GM18499 (cell line): ENCODE measurements around the gene ME1.
"Not testable (repeated sequence)": the region's sequence is repeated elsewhere in the genome, so short reads cannot be mapped to it uniquely, and the experiment has no call there.

Experiments
- ATAC-seq: cut with Tn5 transposase; IDR thresholded peaks from one replicate; pipeline ENCODE4 v1.9.1; 2021; ENCODE audit warnings: moderate number of reproducible peaks; ENCODE audit not compliant: insufficient read depth, unreplicated experiment

ME1 gene

DNA sequence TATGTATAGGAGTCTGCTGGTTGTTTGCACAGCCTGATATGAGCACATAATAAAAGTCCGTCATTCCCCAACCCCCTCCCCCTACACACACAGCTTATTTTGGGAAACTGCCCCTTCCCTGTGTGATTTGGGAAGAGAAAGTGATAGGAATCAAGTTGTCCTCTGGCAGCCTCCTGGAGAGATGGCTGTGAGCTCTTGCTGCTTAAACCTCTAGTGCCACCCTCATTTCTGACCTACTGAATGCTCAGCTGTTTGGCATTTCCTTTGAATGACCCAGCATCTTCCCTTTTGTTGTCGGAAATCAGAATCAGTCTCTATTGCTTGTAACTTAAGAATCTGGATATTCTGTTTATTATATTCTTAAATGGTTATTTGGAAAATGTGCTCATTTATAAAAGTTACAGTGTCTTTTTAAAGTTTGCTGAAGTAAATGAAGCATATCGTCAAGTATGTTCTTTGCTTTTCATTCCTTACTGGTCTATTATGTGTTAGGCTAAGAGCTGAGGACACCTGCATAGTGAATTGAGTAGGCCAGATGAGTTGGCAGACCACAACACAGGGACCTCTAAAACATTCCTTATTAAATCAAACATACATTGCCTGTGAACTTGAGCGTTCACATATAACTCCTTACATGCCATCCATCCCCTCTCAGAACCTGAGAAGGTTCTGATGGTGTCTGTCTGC, 232.2 kb downstream of the ME1 start:
- no peak for ATAC-seq

DNA sequence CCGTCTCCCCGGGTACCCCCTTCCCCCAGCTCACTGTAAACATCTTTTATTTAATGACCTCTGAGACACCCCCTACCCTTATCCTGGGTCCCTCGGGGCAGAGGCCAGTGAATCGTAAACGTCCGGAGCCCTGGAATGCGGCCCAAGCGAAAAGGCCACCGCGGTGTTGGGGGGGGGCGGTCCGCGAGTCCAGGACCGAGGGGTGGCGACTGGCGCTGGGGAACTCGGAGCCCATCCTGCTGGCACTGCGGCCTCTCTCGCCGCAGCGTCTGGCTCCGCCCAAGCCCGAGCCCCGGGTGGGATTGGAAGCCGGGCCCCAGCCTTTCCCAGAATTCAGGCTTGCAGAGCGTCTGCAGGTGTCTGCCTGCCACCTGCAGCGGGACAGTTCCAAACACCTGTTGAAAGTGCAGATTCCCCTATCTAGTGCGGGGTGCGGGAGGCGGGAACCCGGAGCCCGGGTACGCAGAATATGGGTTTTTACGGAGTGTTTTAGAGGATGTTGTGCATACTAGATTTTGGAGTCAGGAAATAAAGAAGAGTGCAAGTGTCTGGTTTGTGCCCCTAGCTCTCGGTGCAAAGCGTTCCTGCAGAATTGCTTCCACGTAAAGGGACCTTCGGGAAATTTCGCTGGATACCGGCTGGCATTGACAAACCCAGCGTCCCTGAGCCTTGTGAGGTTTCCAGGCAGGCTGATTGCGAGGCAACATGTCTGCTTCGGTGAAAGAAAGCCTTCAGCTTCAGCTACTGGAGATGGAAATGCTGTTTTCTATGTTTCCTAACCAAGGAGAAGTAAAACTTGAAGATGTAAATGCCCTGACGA, 236.9 kb downstream of the ME1 start:
- ATAC-seq, result no peak

DNA sequence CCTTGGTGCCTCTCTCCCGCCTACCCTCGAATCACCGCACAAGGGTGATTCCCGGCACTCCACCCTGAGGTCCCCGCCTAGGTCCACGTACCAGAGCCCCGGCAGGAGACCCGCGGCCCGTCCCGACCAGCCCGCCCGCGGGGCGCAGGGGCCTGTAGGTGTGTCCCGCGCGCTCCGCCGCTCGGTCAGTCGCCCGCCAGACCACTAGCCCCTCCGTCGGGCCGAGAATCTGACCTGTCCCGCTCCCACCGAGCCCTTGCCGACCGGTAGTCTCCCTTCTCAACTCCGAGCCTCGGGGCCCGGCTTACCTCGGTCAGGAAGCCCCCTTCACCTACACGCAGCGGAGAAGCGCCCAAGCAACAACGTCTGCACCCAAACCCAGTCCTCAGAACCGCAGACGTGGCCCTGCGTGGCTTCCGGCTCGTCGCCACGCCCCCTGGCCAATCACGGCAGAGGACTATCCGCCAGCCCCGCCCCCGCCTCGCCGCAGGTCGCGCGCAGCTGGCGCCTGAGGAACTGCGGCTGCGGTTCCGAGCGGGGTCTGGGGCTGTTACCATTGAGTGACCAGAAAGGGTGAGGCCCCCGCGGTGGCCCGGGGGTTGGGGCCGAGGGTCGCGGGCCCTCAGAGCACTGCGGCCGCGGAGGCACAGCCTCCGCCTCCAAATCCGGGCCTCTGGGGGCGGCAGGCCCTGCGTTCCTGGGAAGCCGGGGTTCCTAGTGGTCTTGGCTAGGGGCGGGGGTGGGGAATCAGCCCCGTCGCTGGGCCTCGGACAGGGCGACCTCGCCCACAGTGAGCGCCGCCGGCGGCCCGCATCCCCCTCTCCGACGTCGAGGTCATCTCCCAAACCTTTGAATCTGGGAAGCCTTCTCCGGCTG, 237.7 kb downstream of the ME1 start, which contains the start of the genes PGM3 and RWDD2A:
Gene PGM3, minus strand, starts transcription at position 395 of the 876 bp plus-strand sequence. CDS start 2,253 bp downstream, outside the sequence.
Gene RWDD2A, plus strand, starts transcription at position 487 of the 876 bp plus-strand sequence. CDS start 1,095 bp downstream, outside the sequence.
- peak; percentile 91 for ATAC-seq

DNA sequence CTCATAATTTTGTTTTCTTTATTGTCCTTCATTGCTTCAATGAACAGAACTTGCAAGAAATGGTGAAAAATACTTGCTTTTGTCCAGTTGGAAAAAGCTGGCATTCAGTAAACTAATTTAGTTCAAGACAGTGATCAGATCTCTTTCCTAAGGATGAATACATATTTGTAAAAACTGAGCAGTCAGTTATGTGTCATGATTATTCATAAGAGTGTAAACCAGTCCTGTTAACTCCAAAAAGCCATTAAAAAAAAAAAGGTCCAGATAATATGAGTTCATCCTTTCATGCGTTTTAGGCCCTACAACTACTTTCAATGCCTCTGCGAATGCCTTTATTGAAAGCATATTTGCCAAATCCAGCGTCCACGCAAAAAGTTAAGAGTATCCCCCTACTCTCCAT, 238.4 kb downstream of the ME1 start:
- ATAC-seq, result no peak

DNA sequence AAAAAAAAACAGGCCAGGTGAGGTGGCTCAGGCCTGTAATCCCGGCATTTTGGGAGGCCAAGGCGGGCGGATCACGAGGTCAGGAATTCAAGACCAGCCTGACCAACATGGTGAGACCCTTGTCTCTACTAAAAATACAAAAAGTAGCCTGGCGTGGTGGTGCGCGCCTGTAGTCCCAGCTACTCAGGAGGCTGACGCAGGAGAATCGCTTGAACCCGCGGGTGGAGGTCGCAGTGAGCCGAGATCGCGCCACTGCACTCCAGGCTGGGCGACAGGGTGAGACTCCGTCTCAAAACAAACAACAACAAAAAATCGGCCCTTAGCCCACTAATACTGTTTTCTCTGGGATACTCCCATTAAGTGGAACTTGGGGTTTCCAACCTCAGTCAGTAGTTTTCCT, 238.9 kb downstream of the ME1 start:
- ATAC-seq, result not testable (repeated sequence)

DNA sequence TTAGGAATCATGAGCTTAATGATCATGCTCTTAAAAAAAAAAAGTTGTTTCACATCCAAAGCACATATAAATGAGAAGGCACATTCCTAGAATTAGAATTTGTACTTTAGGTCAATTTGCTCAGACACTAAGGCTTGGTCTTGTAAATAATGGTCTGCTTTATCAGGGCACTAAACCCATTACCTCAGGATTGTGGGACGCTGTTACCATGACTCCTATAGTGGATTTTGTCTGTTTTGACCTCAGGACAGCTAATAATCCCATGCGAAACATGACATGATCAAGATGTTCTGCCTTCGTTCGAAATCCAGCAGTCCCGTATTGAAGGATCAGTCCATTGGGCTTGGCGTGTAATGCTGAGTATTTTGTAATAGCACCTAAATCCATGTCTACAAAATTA, 240.2 kb downstream of the ME1 start:
- no peak for ATAC-seq

DNA sequence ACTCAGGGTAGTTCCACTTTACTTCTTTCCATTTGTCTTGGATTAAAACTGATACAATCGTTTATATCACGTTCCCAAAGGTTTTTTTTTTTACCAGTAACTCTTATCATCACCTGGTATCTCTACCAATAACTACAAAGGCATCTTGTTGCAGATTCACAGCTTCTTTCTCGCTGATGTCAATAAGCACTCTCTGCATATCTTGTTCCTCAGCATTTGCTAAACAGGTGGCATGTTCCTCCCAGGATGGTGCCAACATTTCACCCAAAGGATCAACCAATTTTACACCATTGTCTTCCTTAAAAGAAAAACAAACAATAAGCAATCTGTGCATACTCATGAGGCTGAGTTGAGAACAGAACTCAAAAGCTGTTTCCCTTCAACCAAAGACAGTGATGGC, 242.3 kb downstream of the ME1 start:
- ATAC-seq, result no peak

DNA sequence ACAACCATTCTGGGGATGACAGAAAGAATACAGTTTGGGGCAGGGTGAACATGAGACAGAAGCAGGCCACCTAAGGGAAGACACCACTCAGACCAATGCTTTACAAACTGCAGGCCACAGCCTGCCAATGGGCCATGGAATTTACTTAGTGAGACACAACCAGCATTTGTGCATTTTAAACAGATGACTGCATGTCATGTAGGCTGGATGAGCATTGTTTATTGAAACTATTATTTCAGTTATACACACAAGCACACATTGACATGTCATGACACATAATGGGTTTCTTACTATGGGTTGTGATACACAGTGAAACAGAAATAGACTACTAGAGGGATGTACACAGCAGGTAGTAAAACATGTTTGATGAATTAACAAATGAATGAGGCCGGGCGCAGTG, 245.8 kb downstream of the ME1 start:
- no peak for ATAC-seq

DNA sequence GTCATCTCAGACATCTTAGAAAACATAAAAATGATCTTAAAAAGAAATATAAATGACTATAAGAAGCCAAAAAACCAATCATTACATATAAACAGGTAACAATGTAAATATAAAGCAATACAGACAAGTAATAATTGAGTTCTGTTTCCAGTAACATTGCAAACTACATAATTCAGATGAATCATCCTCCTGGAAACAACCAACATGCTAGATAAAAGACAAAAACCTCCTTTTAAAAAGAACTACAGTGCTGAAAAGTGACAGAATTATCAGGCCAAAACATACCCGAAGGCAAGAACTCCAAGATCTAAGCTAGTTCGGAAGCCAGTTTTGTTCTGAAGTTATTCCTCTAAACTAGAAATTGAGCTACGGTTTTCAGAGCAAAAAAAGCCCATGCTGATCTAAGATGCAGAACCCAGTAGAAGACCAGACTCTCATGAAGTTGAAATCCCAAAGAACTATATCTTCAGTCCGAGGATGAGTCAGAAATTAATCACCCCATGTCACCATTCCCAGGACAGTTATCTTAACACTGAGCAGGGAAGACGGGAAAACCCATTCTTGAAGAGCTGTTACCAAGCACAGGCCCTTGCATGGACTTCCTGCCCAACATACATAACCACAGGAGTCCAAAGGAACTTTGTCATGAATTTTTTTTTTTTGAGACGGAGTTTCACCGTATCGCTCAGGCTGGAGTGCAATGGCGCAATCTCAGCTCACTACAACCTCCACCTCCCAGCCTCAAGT, 247.6 kb downstream of the ME1 start:
- no peak for ATAC-seq

DNA sequence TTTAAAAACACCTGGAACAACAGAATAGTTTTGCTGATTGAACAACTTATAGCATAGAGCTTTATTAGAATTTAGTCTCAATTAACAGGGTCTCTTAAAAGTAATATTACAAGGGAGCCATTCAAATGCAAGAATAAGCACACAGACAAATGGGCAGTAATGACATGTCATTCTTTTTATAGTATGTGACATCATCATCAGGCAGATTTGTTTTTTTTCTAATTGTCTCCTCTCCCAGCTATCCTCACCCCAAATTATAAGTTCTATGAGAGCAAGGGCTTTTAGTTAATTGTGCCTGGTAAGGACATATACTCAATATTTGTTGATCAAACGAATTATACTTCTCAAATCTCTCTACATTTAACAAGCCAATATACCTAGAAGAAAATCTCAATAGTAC, 248.7 kb downstream of the ME1 start:
- no peak for ATAC-seq

DNA sequence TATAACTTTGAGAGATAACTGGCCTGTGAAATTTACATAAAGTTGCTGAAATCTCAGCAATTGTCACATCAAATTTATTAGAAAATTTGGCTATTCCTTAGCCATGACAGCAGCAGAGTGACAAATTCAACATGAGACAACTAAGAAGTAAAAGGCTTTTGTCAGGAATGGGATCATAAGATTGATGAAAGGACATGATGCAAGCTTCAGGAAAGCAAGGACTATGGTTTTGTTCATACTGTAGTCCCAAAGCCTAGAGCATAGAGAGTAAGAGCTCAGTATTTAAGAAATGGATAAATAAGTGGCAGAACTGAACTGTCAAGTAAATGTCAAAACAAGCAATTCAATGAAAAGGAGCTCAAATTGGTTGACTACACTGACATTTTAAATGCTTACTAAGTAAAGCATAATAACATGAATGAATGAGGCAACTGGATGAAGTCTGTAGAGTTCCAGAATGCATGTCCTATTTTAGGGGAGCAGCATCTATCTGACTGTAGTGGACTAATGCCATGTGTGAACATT, 250.4 kb downstream of the ME1 start:
- no peak for ATAC-seq

DNA sequence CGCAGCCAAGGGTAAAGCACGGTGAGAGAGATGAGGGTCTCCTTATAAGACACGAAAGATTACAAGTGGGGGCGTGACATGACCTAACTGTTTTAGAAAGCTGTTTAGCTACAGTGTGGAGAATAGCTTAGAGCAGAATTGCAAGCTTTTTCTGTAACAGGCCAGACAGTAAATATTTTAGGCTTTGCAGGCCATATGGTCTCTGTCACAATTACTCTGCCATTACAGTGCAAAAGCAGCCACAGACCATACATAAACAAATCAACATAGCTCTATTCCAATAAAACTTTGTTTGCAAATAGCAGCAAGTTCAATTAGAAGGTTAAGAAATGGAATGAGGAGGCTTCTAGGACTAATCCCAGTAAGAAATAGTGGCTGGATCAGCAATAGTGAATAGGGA, 254.6 kb downstream of the ME1 start:
- no peak for ATAC-seq

DNA sequence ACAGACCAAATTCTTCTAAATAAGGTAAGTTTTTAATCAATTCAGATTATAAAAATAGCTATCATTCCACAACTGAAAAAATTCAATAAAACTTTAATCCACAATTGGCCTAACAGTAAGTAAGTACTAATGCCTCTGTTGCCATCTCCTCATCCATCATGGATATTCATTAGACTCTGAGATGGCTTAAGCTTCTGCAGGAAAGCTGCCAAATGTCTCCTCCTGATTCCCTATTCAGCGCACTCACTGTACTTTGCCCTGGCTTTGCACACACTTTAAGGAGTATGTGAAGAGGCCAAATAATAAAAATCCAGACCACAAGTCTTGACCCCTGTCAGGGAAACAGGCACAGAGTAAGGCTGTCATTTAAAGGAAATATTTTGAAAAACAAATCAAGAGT, 261.3 kb downstream of the ME1 start:
- no peak for ATAC-seq

DNA sequence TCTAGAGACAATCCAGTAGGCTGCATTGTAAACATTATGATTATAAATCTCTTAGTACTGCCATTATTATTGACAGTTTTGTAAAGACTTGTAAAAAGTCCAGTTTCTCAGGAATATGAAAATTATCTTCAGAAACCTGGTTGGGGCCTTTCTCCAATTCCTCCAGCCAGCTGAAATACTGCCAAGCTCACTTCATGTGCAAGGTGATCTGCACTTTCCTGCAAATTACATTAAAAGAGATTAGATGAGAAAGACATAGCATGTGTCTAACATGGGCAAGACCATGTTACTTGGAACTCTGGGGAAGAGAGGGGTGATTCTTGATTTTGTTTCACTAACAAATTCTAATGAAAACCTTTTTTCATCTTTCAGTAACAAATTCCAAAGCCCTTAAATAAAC, 261.7 kb downstream of the ME1 start:
- no peak for ATAC-seq

DNA sequence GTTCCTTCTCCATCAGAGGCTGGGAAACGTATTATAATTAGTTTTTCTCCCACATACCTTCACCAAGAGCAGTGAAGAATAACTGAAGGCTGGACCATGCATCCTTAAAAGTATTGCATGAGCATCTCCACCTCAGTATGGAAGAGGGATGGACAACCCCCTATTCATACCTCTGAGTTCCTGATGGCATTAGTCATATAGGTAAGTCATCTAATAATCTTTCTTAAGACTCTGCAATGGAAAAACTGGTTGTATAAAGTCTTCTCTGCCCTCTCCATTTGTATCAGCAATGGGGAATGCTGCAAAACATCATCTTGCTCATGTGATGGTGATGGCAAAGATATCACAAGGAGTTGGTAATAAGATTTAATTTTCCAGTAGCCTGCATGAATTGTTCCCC, 262.3 kb downstream of the ME1 start:
- ATAC-seq, result no peak

DNA sequence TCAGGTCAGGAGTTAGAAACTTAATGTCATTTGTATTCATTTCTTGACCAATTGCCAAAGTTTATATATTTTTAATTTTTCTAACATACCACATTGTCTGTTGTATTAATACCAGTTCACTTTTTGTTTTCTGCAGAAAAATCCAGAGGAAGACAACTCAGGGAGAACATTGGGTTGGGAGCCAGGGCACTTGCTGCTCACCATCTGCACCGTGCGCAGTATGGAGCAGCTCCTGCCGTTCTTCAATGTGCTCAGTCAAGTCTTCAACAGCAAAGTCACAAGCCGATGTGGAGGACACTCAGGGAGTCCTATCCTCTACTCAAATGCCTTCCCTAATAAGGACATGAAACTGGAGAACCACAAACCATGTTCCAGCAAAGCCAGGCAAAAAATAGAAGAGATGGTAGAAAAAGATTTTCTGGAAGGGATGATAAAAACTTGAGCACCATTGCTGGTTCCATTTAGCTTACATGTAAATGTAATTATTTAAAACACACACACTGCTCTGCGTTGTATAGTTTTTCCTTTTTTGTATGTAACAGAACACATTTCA, 263.0 kb downstream of the ME1 start:
- ATAC-seq, result no peak
